Measurements from ENCODE around the gene DENND4A. TPM values are rescaled to one million over a fixed set of nuclear protein-coding genes. Genes with fewer than 3 reads are reported as not detected.

Gene DENND4A
- total and polyA plus RNA-seq, 9 of the 15 experiments (the other 6 are each of a cell fraction or from before 2014, with no cell fraction given): 6.8 to 32.3 (median 19.9) TPM

GRCh38 chr15:65818927-65819562 is 27.0 kb upstream of the DENND4A start (continued):
- TF ChIP-seq CHD7 (IDR thresholded peaks at IDR 0.05; ENCODE audit: low read depth, low read length): no peak
- TF ChIP-seq ZNF764 (CRISPR knock-in tag; IDR thresholded peaks at IDR 0.05; ENCODE audit: low read depth): no peak
- TF ChIP-seq ZNF224 (CRISPR knock-in tag; IDR thresholded peaks at IDR 0.05): no peak
- no peak for TF ChIP-seq IFI16 (CRISPR knock-in tag; IDR thresholded peaks at IDR 0.05)
- TF ChIP-seq MBD1 (CRISPR knock-in tag; IDR thresholded peaks at IDR 0.05): no peak
- peak; percentile 81 for TF ChIP-seq SPI1 (IDR thresholded peaks at IDR 0.05; ENCODE audit: borderline replicate concordance, low read depth, low read length)
- TF ChIP-seq ZNF253 (CRISPR knock-in tag; conservative IDR thresholded peaks at IDR 0.05): no peak
- peak in 1 of 2 experiments; percentile 29 for TF ChIP-seq NCOA2 (IDR thresholded peaks at IDR 0.05; ENCODE audit: partially characterized antibody in 2 of 2)
- no peak for TF ChIP-seq MAFK (IDR thresholded peaks at IDR 0.05; ENCODE audit: low read length)
- TF ChIP-seq BRD9 (IDR thresholded peaks at IDR 0.05; ENCODE audit: low read depth, partially characterized antibody): no peak
- no peak for TF ChIP-seq PPARD (CRISPR knock-in tag; IDR thresholded peaks at IDR 0.05)
- TF ChIP-seq ZNF41 (CRISPR knock-in tag; conservative IDR thresholded peaks at IDR 0.05): no peak
- peak; percentile 9; the same call in 1 of the 2 replicates for TF ChIP-seq ESRRA (IDR thresholded peaks at IDR 0.05; ENCODE audit: borderline replicate concordance, low read depth)
- TF ChIP-seq ZNF134 (CRISPR knock-in tag; conservative IDR thresholded peaks at IDR 0.05): no peak
